ENCODE measurements around the gene PTK7. TPM values are rescaled to one million over a fixed set of nuclear protein-coding genes. Genes with fewer than 3 reads are reported as not detected.
A peak's percentile ranks its signal among the peaks of the same experiment; 100 is the strongest.
"Not testable (repeated sequence)": the region's sequence is repeated elsewhere in the genome, so short reads cannot be mapped to it uniquely, and the experiment has no call there.

Gene PTK7
- total and polyA plus RNA-seq, 2 experiments from 2014 or later: 75.8 to 115 TPM

- Histone ChIP-seq H3K9me3 (ENCODE audit: low read depth) (no peaks in the 10 kb centered on the region), H3K27ac (no peak overlapping the region), H3K27me3 (no peaks in the 10 kb centered on the region), H3K4me3 (no peak overlapping the region), H3K4me1 (ENCODE audit: low read depth) (no peaks in the 10 kb centered on the region), H3K36me3 (no peaks in the 10 kb centered on the region)
- DNase-seq (ENCODE audit: low read depth in 1 of 2, low spot score in 1 of 2): peak in 1 of 2 donors; percentile 42
- TF ChIP-seq CTCF (IDR thresholded peaks at IDR 0.05; ENCODE audit: low read depth, low read length): no peak
These were observed 29.6 kb downstream of the PTK7 start for GRCh38 chr6:43105538-43106222.

- TF ChIP-seq CTCF (IDR thresholded peaks at IDR 0.05; ENCODE audit: low read depth, low read length): no peak
- no peak for DNase-seq (ENCODE audit: low read depth in 1 of 2, low spot score in 1 of 2)
- H3K36me3 ChIP-seq: no peaks in the 10 kb centered on the region
These were observed 31.4 kb downstream of the PTK7 start for GRCh38 chr6:43107344-43108062.

GRCh38 chr6:43113431-43114260 lies 37.5 kb downstream of the PTK7 start:
- Histone ChIP-seq H3K27me3 (no peaks in the 10 kb centered on the region), H3K4me1 (ENCODE audit: low read depth) (peaks cover 37% of the 10 kb centered on the region), H3K4me3 (no peak overlapping the region), H3K27ac (peak overlapping the region; percentile 94), H3K36me3 (no peaks in the 10 kb centered on the region), H3K9me3 (ENCODE audit: low read depth) (no peaks in the 10 kb centered on the region)
- peak in 1 of 2 donors; percentile 31 for DNase-seq (ENCODE audit: low read depth in 1 of 2, low spot score in 1 of 2)
- no peak for TF ChIP-seq CTCF (IDR thresholded peaks at IDR 0.05; ENCODE audit: low read depth, low read length)

More at GRCh38 chr6:43107344-43108062, 31.4 kb downstream of the PTK7 start:
- Histone ChIP-seq H3K9me3 (ENCODE audit: low read depth) (no peaks in the 10 kb centered on the region), H3K4me3 (no peak overlapping the region), H3K27me3 (no peaks in the 10 kb centered on the region), H3K27ac (no peak overlapping the region), H3K4me1 (ENCODE audit: low read depth) (peaks cover 3% of the 10 kb centered on the region)

DNA sequence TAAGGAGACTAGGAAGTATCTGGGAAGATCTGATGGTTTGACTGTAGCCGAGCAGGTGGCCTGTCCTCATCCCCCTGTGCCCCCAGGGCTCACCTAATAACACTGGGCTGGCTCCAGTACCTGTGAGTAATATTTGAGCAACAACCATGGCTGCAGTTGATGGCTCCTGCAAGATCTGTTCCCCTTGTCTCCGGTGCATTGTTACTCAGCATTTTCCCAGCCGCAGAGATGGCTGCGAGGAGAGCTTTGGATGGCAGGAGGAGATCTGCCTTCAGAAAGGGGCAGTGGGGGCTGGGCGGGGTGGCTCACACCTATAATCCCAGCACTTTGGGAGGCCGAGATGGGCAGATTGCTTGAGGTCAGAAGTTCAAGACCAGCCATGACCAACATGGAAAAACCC lies 39.3 kb downstream of the PTK7 start:
- H3K4me3 ChIP-seq: no peak overlapping the region
- H3K27me3 ChIP-seq: no peaks in the 10 kb centered on the region
- no peak for TF ChIP-seq CTCF (IDR thresholded peaks at IDR 0.05; ENCODE audit: low read depth, low read length)
- H3K4me1 ChIP-seq (ENCODE audit: low read depth): peaks cover 37% of the 10 kb centered on the region
- no peak overlapping the region for H3K27ac ChIP-seq
- DNase-seq (ENCODE audit: low read depth in 1 of 2, low spot score in 1 of 2): no peak
- no peaks in the 10 kb centered on the region for H3K36me3 ChIP-seq
- no peaks in the 10 kb centered on the region for H3K9me3 ChIP-seq (ENCODE audit: low read depth)

DNA sequence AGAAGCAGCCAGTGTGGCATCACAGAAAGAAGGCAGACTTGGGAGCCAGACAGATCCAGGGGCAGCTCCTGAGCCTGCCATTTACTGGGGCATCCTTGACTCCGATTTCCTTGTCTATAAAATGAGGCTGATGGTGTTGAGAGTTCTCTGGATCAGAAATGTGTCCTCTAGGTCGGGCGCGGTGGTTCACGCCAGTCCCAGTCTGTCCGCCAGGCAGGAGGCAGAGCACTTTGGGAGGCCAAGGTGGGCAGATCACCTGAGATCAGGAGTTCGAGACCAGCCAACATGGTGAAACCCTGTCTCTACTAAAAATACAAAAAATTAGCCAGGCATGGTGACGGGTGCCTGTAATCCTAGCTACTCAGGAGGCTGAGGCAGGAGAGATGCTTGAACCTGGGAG lies 41.4 kb downstream of the PTK7 start:
- not testable (repeated sequence) for DNase-seq (ENCODE audit: low read depth in 1 of 2, low spot score in 1 of 2); H3K9me3 ChIP-seq (ENCODE audit: low read depth); H3K27ac ChIP-seq; H3K36me3 ChIP-seq; H3K27me3 ChIP-seq; H3K4me3 ChIP-seq
- H3K4me1 ChIP-seq (ENCODE audit: low read depth): peaks cover 34% of the 10 kb centered on the region
